ENCODE results near the gene NAT14.

NAT14 gene

GRCh38 chr19:55484593-55485438, at the start of gene NAT14:
Gene NAT14, plus strand, starts transcription at chr19:55485188. Its CDS starts 521 bp downstream, at chr19:55485709.
- H3K27ac Mint-ChIP-seq: peak within 1 kb of the TSS; percentile 49
- no peaks in the 10 kb centered on the region for H3K27me3 Mint-ChIP-seq (ENCODE audit: low read depth)

GRCh38 chr19:55436847-55437246, 48.1 kb upstream of the NAT14 start:
- Mint-ChIP-seq H3K36me3 (ENCODE audit: low read depth) (no peaks in the 10 kb centered on the region), H3K9me3 (no peaks in the 10 kb centered on the region), H3K27ac (no peak overlapping the region), H3K4me3 (no peak overlapping the region), H3K27me3 (ENCODE audit: low read depth) (peaks cover 49% of the 10 kb centered on the region), H3K4me1 (ENCODE audit: low read depth) (peaks cover 13% of the 10 kb centered on the region)

More at GRCh38 chr19:55484593-55485438, at the start of gene NAT14:
- no peaks in the 10 kb centered on the region for H3K9me3 Mint-ChIP-seq
- peaks cover 3% of the 10 kb centered on the region for H3K4me1 Mint-ChIP-seq (ENCODE audit: low read depth)
- no peaks in the 10 kb centered on the region for H3K36me3 Mint-ChIP-seq (ENCODE audit: low read depth)
- H3K4me3 Mint-ChIP-seq: peak within 1 kb of the TSS; percentile 78

- peaks cover 47% of the 10 kb centered on the region for H3K27me3 Mint-ChIP-seq (ENCODE audit: low read depth)
- H3K4me3 Mint-ChIP-seq: no peak overlapping the region
- no peaks in the 10 kb centered on the region for H3K36me3 Mint-ChIP-seq (ENCODE audit: low read depth)
- peaks cover 13% of the 10 kb centered on the region for H3K4me1 Mint-ChIP-seq (ENCODE audit: low read depth)
- no peak overlapping the region for H3K27ac Mint-ChIP-seq
- no peaks in the 10 kb centered on the region for H3K9me3 Mint-ChIP-seq
Observed at GRCh38 chr19:55437410-55437809, 47.6 kb upstream of the NAT14 start.

GRCh38 chr19:55439052-55439451, 45.9 kb upstream of the NAT14 start:
- Mint-ChIP-seq H3K4me1 (ENCODE audit: low read depth) (peaks cover 13% of the 10 kb centered on the region), H3K27ac (no peak overlapping the region), H3K27me3 (ENCODE audit: low read depth) (peaks cover 55% of the 10 kb centered on the region), H3K9me3 (no peaks in the 10 kb centered on the region), H3K36me3 (ENCODE audit: low read depth) (no peaks in the 10 kb centered on the region), H3K4me3 (no peak overlapping the region)

GRCh38 chr19:55440411-55441105, 44.4 kb upstream of the NAT14 start:
- Mint-ChIP-seq H3K9me3 (no peaks in the 10 kb centered on the region), H3K36me3 (ENCODE audit: low read depth) (no peaks in the 10 kb centered on the region), H3K4me3 (no peak overlapping the region), H3K4me1 (ENCODE audit: low read depth) (peaks cover 13% of the 10 kb centered on the region), H3K27me3 (ENCODE audit: low read depth) (peaks cover 68% of the 10 kb centered on the region), H3K27ac (peak overlapping the region; percentile 0)

- Mint-ChIP-seq H3K27ac (peak overlapping the region; percentile 0), H3K9me3 (no peaks in the 10 kb centered on the region)
Observed at GRCh38 chr19:55441319-55441691, 43.7 kb upstream of the NAT14 start.

GRCh38 chr19:55441692-55442321, 43.2 kb upstream of the NAT14 start:
- Mint-ChIP-seq H3K4me3 (no peak overlapping the region), H3K27ac (no peak overlapping the region), H3K9me3 (no peaks in the 10 kb centered on the region), H3K4me1 (ENCODE audit: low read depth) (peaks cover 12% of the 10 kb centered on the region), H3K36me3 (ENCODE audit: low read depth) (no peaks in the 10 kb centered on the region), H3K27me3 (ENCODE audit: low read depth) (peaks cover 70% of the 10 kb centered on the region)

More at GRCh38 chr19:55441319-55441691, 43.7 kb upstream of the NAT14 start:
- Mint-ChIP-seq H3K4me3 (no peak overlapping the region), H3K36me3 (ENCODE audit: low read depth) (no peaks in the 10 kb centered on the region), H3K4me1 (ENCODE audit: low read depth) (peaks cover 13% of the 10 kb centered on the region), H3K27me3 (ENCODE audit: low read depth) (peaks cover 74% of the 10 kb centered on the region)

GRCh38 chr19:55442372-55442961, 42.5 kb upstream of the NAT14 start:
- Mint-ChIP-seq H3K36me3 (ENCODE audit: low read depth) (no peaks in the 10 kb centered on the region), H3K9me3 (no peaks in the 10 kb centered on the region), H3K4me1 (ENCODE audit: low read depth) (peaks cover 11% of the 10 kb centered on the region), H3K27ac (no peak overlapping the region), H3K4me3 (no peak overlapping the region), H3K27me3 (ENCODE audit: low read depth) (peaks cover 63% of the 10 kb centered on the region)

- Mint-ChIP-seq H3K9me3 (no peaks in the 10 kb centered on the region), H3K4me3 (no peak within 1 kb of the TSS), H3K27ac (no peak within 1 kb of the TSS), H3K36me3 (ENCODE audit: low read depth) (no peaks in the 10 kb centered on the region), H3K4me1 (ENCODE audit: low read depth) (peaks cover 11% of the 10 kb centered on the region), H3K27me3 (ENCODE audit: low read depth) (peaks cover 61% of the 10 kb centered on the region)
Observed at GRCh38 chr19:55443045-55443823, 41.8 kb upstream of the NAT14 start, which contains the start of gene SHISA7. Gene SHISA7, minus strand, starts transcription at chr19:55443300. Its CDS starts 437 bp downstream, at chr19:55442863.

- Mint-ChIP-seq H3K4me1 (ENCODE audit: low read depth) (peaks cover 11% of the 10 kb centered on the region), H3K9me3 (no peaks in the 10 kb centered on the region), H3K27me3 (ENCODE audit: low read depth) (peaks cover 58% of the 10 kb centered on the region), H3K4me3 (no peak overlapping the region), H3K27ac (no peak overlapping the region), H3K36me3 (ENCODE audit: low read depth) (no peaks in the 10 kb centered on the region)
Observed at GRCh38 chr19:55443824-55444480, 41.0 kb upstream of the NAT14 start.

- Mint-ChIP-seq H3K9me3 (no peaks in the 10 kb centered on the region), H3K4me1 (ENCODE audit: low read depth) (peaks cover 11% of the 10 kb centered on the region), H3K27me3 (ENCODE audit: low read depth) (peaks cover 52% of the 10 kb centered on the region), H3K36me3 (ENCODE audit: low read depth) (no peaks in the 10 kb centered on the region), H3K27ac (no peak overlapping the region), H3K4me3 (no peak overlapping the region)
Observed at GRCh38 chr19:55444646-55445045, 40.3 kb upstream of the NAT14 start.

GRCh38 chr19:55446060-55446459, 38.9 kb upstream of the NAT14 start:
- H3K9me3 Mint-ChIP-seq: no peaks in the 10 kb centered on the region
- no peaks in the 10 kb centered on the region for H3K36me3 Mint-ChIP-seq (ENCODE audit: low read depth)
- H3K27ac Mint-ChIP-seq: no peak overlapping the region
- H3K4me1 Mint-ChIP-seq (ENCODE audit: low read depth): peaks cover 8% of the 10 kb centered on the region
- H3K27me3 Mint-ChIP-seq (ENCODE audit: low read depth): peaks cover 49% of the 10 kb centered on the region
- no peak overlapping the region for H3K4me3 Mint-ChIP-seq

GRCh38 chr19:55447421-55448174, 37.4 kb upstream of the NAT14 start:
- no peaks in the 10 kb centered on the region for H3K9me3 Mint-ChIP-seq
- H3K27ac Mint-ChIP-seq: no peak overlapping the region
- H3K27me3 Mint-ChIP-seq (ENCODE audit: low read depth): peaks cover 50% of the 10 kb centered on the region
- H3K36me3 Mint-ChIP-seq (ENCODE audit: low read depth): no peaks in the 10 kb centered on the region
- no peak overlapping the region for H3K4me3 Mint-ChIP-seq
- H3K4me1 Mint-ChIP-seq (ENCODE audit: low read depth): peaks cover 3% of the 10 kb centered on the region
